ENCODE data around the gene AOC3.
"Not testable (repeated sequence)": the region's sequence is repeated elsewhere in the genome, so short reads cannot be mapped to it uniquely, and the experiment has no call there.

The AOC3 gene

DNA sequence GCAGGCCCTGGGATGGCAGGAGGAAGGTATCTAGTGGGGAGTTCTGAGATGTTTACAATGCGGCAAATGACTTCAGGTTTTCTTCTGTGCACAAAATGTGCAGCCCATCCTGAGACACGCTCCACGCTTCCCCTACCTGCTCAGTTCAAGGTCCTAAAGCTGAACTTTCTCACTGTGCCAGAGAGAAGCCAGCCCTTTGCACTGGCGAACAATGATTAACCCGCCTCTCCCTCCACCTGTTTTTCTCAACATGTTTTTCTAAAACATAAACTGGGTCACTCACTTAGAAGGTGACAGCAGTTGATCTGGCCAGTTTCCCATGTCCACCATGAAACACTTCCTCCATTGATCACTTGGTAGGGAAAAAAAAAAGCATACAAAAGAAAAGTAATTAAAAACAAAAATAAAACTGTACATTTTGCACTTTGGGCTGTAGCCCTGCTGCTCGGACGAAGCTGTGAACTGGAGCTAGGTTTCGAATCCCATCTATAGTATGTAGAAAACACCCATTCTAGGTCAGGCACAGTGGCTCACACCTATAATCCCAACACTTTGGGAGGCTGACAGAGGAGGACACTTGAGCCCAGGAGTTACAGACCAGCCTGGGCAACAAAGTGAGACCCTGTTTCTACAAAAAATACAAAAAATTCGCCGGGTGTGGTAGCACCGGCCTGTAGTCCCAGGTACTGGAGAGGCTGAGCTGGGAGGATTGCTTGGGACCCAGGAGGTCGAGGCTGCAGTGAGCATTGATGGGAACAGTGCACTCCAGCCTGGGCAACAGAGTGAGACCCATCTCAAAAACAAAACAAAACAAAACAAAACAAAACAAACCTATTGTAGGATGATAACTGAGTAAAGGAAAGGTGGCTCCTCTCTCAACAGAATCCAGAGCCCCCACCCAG is 43.5 kb downstream of the AOC3 start:
- DNase-seq (ENCODE audit: low spot score) = no peak

DNA sequence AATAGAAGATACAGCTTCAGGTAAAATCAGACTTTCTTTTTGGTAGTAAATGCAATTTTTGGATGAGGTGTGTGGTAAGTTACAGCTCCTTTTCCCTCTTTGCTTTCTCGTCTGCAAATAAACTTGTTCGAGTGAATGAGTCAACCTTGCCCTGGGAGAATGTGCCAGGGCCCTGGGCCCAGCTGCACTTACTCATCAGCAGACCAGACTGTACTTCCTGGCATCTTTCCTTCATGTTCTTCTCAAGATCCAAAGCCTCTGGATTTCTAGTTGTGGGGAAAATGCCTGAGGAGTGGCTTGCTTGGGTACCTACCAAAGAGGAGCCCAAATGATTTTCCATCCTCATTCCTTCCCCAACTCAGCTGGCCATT is 44.2 kb downstream of the AOC3 start:
- DNase-seq (ENCODE audit: low spot score) = no peak

DNA sequence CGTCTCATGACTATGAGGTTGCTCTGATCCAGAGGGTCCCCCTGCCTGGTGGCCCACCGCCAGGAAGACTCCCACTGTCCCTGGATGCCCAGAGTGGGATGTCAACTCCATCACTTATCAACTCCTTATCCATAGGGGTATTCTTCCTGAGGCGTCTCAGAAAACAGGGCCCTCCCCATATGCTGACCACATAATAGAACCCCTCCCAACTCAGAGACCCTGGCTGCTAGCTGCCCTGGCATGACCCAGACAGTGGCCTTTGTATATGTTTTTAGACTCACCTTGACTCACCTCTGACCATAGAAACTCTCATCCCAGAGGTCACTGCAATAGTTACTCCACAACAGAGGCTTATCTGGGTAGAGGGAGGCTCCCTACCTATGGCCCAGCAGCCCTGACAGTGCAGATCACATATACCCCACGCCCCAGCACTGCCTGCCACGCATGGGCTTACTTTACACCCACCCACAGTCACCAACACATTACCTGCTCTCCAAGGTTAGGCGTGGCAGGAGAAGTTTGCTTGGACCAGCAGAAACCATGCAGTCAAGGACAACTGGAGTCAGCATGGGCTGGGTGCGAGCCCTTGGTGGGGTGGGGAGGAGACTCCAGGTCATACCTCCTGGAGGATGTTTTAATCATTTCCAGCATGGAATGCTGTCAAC is 47.3 kb downstream of the AOC3 start:
- no peak for DNase-seq (ENCODE audit: low spot score)

DNA sequence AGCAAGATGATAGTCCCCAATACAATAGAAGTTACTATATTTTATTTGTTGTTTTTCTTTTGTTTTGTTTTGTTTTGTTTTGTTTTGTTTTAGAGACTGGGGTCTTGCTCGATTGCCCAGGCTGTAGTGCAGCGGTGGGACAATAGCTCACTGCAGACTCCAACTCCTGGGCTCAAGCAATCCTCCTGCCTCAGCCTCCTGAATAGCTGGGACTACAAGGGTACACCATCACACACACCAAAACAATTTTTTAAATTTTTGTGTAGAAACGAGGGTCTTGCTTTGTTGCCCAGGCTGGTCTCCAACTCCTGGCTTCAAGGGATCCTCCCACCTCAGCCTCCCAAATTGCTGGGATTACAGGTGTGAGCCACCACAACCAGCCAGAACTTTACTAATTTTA is 49.0 kb downstream of the AOC3 start:
- not testable (repeated sequence) for DNase-seq (ENCODE audit: low spot score)

- DNase-seq (ENCODE audit: low spot score) = no peak
Observed at GRCh38 chr17:42900460-42901331, 49.7 kb downstream of the AOC3 start, which contains the start of gene G6PC1. Gene G6PC1, plus strand, starts transcription at chr17:42900799. Its CDS starts 78 bp downstream, at chr17:42900877.

- DNase-seq (ENCODE audit: low spot score) = no peak
Observed at GRCh38 chr17:42901535-42902229, 50.7 kb downstream of the AOC3 start.

- no peak for DNase-seq (ENCODE audit: low spot score)
Observed at GRCh38 chr17:42904110-42904469, 53.1 kb downstream of the AOC3 start.

DNA sequence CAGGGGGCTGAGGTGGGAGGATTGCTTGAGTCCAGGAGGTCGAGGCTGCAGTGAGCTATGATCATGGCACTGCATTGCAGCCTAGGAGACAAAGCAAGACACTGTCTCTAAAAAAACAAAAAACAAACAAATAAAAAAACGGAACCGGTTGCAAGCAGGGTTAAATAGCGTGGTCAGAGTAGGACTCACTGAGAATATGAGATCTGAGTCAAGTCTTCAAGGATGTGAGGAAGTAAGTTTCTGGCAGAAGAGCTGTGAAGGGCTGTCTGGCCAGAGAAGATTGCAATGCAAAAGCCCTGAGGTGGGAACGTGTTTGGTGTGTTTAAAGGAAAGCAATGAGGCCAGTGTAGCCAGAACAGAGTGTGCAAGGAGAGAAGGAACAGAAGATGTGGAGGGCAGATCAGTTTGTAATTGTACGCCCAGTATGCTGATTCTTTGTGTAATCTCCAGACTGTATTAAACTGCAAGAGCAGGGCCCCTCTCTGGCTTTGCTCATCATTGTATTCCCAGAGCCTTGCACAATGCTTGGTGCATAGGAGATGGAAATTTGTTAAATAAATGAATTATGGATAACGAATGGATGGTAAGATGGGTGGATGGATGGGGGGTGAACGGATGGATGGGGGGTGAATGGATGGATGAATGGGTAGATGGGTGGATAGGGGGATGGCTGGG is 55.9 kb downstream of the AOC3 start:
- no peak for DNase-seq (ENCODE audit: low spot score)

Measured in NAMALWA (cell line).